ENCODE data around the gene UBR3.
A peak's percentile ranks its signal among the peaks of the same experiment; 100 is the strongest.

Gene UBR3

GRCh38 chr2:170030040-170030439 is 202.8 kb downstream of the UBR3 start:
- FAIRE-seq (no peak), DNase-seq (ENCODE audit: insufficient read length, low spot score) (no peak)

- no peak for FAIRE-seq
These were observed 204.0 kb downstream of the UBR3 start for GRCh38 chr2:170031288-170031687.

DNA sequence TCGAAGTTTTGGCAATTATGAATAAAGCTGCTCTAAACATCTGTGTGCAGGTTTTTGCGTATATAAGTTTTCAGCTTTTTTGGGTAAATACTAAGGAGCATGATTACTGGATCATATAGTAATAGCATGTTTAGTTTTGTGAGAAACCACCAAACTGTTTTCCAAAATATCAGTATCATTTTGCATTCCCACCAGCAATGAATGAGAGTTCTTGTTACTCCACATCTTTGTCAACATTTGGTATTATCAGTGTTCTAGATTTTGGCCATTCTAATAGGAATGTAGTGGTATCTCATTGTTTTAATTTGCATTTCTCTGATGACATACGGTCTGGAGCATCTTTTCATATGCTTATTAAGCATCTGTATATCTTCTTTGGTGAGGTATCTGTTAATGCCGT is 207.3 kb downstream of the UBR3 start:
- FAIRE-seq (no peak), DNase-seq (ENCODE audit: insufficient read length, low spot score) (no peak)

More at GRCh38 chr2:170031288-170031687, 204.0 kb downstream of the UBR3 start:
- no peak for DNase-seq (ENCODE audit: insufficient read length, low spot score)

DNA sequence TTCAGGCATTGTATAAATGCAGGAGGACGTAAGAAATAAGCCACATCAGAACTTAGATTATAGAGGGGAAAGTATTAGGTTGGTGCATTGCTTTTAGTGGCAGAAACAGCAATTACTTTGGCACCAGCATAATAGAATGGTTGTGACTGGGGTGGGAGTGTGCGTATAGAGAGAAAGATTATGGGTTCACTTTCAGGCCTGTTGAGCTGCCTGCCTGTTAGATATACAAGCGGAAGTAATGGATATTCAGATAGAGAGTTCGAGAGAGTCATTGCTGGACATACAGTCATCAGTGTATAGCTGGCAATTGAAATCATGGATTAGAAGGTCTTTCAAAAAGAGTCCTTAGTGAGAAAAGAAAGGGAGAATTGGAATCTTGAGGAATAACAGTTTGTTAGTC is 211.5 kb downstream of the UBR3 start:
- FAIRE-seq (no peak), DNase-seq (ENCODE audit: insufficient read length, low spot score) (no peak)

DNA sequence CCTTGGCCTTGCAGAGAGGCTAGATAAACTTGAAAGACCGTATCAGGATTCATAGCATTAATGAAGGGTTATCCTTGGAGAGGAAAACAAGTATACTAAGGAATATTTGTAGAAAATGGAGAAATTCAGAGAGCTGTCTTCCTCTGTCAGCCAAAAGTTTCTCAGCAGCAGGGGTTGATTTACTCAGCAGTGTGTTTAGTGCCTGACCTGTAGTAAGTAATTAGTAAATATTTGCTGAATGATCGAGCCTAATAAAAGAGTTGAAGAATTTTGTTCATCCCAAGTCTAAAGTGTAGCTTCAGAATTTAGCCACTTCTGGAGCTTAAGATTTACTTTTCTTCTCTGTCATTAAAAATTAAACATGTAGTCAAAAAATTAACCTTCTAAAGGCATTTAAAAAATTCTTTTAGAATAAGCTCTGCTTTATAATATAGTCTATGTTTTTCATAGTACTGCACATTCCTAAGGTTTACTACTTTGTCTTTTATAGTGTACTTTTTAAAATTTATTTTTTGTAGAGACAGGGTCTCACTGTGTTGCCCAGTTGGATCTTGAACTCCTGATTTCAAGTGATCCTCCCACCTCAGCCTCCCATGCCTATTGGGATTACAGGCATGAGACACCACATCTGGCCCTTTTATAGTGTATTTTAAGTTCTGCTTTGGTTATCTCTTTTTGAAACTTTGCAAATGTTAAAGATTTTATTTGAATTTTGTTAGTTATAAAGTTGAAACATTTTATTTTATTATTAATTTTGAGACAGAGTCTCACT is 212.3 kb downstream of the UBR3 start:
- DNase-seq (ENCODE audit: insufficient read length, low spot score) (no peak), FAIRE-seq (no peak)

DNA sequence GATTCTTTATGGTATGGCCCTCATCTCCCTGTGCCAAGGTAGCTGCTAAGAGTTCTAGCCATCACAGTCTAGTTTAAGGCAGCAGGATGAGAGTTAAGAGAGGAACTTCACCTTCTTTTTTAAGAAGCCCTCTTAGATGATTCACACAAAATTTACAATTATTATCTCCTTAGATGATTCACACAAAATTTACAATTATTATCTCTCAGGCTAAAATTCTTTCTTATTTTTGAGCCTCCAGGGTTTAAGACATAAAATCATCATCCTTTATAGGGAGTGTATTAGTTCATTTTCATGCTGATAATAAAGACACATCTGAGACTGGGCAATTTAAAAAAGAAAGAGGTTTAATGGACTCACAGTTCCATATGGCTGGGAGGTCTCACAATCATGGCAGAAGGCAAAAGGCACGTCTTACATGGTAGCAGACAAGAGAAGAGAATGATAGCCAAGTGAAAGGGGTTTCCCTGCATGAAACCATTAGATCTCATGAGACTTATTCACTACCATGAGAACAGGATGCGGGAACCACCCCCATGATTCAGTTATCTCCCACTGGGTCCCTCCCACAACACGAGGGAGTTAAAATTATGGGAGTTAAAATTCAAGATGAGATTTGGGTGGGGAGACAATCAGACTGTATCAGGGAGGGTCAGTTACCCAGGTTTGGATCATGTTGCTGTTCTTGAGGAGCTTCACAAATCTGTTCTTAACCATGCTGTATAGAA is 217.7 kb downstream of the UBR3 start:
- FAIRE-seq (no peak), DNase-seq (ENCODE audit: insufficient read length, low spot score) (no peak)

DNA sequence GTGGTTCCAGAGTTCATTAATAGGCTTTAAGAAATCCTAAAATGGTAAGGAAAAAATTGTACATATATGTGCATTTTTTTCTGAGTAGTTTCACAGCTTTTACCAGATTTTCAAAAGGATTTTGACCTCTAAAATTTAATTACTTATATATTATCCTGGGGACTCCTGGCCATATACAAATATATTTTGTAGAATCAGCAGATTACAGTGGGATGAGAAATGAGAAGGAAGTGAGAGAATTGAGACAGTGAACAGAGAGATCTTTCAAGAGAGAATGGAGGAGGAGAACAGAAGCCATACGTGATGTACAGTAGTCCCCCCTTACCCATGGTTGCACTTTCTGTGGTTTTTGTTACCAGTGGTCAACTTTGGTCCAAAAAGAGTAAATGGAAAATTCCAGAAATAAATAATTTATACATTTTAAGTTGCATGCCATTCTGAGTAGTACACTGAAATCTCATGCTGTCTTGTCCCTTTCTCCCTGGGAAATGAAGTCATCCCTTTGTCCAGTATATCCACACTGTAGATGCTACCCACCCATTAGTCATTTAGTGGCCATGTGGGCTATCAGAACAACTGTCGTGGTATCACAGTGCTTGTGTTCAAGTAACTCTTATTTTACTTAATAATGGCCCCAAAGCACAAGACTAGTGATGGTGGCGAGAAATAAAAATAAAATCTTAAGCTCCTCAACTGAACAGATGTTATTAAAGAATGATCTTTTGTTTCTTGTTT is 220.2 kb downstream of the UBR3 start:
- no peak for DNase-seq (ENCODE audit: insufficient read length, low spot score)
- FAIRE-seq, result no peak

- FAIRE-seq (no peak), DNase-seq (ENCODE audit: insufficient read length, low spot score) (no peak)
These were observed 224.9 kb downstream of the UBR3 start for GRCh38 chr2:170052151-170052550.

- FAIRE-seq (no peak), DNase-seq (ENCODE audit: insufficient read length, low spot score) (no peak)
These were observed 227.7 kb downstream of the UBR3 start for GRCh38 chr2:170054997-170055396.

- FAIRE-seq (no peak), DNase-seq (ENCODE audit: insufficient read length, low spot score) (no peak)
These were observed 229.6 kb downstream of the UBR3 start for GRCh38 chr2:170056900-170057299.

DNA sequence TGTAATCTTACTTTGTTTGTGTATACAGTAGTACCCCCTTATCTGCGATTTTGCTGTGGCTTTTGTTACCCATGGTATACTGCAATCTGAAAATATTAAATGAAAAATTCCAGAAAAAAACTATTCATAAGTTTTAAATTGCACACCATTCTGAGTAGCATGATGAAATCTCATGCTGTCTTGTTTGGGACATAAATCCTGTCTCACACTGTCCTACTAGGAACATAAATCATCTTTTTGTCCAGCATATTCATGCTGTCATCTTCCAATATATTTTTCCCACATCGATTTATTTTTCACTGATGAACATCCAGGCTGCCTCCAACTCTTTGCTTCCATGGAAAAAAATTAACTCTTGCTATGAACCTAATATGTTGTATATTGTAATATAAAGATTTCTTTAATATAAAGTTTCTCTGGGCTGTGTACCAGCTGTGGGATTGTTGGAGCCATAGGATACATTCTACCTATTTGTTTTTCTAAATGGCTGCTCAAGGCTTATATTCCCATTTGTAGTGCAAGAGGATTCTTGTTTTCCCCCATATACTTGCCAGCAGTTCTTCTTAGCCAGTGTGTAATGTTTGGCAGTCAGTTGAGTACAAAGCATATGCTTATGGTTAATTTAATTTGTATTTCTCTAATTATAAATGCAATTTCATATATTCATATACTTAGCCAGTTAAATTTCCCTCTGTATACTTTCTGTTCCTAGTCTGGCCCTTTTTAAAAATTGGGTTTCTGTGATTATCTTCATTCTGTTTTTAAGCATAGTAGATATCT is 236.4 kb downstream of the UBR3 start:
- no peak for FAIRE-seq

GRCh38 chr2:170070778-170071177 is 243.5 kb downstream of the UBR3 start:
- DNase-seq (ENCODE audit: insufficient read length, low spot score) (no peak), FAIRE-seq (no peak)

More for the DNA sequence above, 236.4 kb downstream of the UBR3 start:
- no peak for DNase-seq (ENCODE audit: insufficient read length, low spot score)

DNA sequence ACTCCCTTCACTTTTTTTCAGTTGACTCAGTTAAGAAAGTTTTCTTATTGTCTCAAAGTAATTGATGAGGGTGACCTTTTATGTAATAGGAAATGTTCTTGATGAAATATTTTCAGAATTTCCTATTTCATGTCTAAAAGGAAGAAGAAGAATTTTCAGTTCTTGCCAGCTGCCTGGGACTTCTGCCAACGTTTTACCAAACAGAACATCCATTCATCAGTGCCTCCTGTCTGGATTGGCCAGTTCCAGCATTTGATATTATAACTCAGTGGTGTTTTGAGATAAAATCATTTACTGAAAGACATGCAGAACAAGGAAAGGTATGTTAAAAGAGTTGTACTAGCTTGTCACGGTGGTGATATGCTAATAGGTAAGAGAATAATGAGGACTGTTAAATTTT is 246.0 kb downstream of the UBR3 start:
- FAIRE-seq (no peak), DNase-seq (ENCODE audit: insufficient read length, low spot score) (no peak)

DNA sequence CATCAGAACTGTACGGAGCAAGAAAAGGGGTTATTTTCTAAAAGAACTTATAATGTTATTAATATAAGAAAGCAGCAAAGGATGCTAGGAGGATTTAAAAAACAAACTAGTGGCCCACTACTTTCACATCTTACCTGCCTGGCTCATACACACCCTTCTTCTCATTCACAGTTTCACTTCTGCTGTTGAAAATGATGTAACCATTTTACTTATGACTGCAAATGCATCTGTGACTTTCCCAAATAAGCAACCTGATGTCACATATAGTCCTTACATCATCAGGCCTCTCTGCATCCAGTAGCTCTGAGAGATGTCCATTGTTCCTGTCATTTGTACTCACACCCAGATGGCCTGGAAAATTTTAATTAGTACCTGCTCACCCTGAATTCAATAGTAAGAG is 248.9 kb downstream of the UBR3 start:
- DNase-seq (ENCODE audit: insufficient read length, low spot score) (no peak), FAIRE-seq (peak; percentile 54)

DNA sequence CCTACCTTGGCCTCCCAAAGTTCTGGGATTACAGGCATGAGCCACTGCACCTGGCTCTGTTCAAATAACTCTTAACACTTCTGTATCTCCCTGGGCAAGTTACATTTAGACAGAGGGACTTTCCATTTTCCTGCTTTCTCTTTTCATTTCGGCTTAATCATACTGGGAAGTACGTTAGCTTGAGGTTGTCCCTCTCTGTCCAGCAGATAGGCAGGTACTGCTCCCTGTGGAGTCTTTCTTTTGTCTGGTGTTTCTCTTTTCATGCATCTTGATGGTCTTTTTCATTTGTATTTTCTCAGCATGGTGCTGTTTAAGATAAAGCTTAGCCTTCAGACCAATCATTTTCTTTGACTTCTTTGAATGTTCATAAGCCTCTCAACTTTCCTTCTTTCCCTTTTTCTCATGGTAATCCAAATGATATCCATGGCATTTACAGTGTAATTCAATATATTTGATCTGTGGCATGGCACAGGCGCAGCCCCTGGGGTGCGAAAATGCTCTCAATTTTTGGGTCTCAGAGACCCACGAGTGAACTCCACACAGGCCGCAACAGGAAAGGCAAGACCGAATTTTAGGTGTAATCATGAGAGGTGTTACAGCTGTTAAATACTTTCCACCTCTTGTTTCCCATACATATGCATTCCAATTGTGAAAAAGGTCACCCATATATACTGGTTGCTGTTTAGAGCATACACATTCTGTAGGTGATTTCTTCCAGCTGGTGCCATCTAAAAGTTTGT is 250.7 kb downstream of the UBR3 start:
- FAIRE-seq (no peak), DNase-seq (ENCODE audit: insufficient read length, low spot score) (no peak)

- DNase-seq (ENCODE audit: insufficient read length, low spot score), result no peak
- no peak for FAIRE-seq
These were observed 257.7 kb downstream of the UBR3 start for GRCh38 chr2:170084820-170085491.

GRCh38 chr2:170086117-170086688 is 258.9 kb downstream of the UBR3 start:
- FAIRE-seq (no peak), DNase-seq (ENCODE audit: insufficient read length, low spot score) (no peak)

- no peak for FAIRE-seq
- DNase-seq (ENCODE audit: insufficient read length, low spot score), result no peak
These were observed 259.6 kb downstream of the UBR3 start for GRCh38 chr2:170086751-170087412.

- no peak for FAIRE-seq
- no peak for DNase-seq (ENCODE audit: insufficient read length, low spot score)
These were observed 260.1 kb downstream of the UBR3 start for GRCh38 chr2:170087413-170087793.
